OCI-LY1 (cell line): ENCODE data around the gene CAV1.

Experiments
- H2AFZ ChIP-seq: fragments of 200-600 bp; sonication (generic), shearing (Covaris generic); 2 replicates; pipeline ENCODE4 v1.6.0; 2014; ENCODE audit warnings: antibody characterized with exemption, mild to moderate bottlenecking, low read length
- H3F3A ChIP-seq: fragments of 200-600 bp; sonication (generic), shearing (Covaris generic); 2 replicates; pipeline ENCODE4 v1.6.0; 2014; ENCODE audit warnings: mild to moderate bottlenecking, antibody characterized with exemption, low read length, moderate library complexity; ENCODE audit not compliant: insufficient read depth
- H3K27ac ChIP-seq: fragments of 200-600 bp; sonication (generic); 2 replicates; pipeline ENCODE4 v1.5.1; 2014; ENCODE audit warnings: low read length, mixed run types, mild to moderate bottlenecking, low read depth; ENCODE audit not compliant: poor library complexity, severe bottlenecking
- H3K27me3 ChIP-seq: fragments of 200-600 bp; sonication (generic); 2 replicates; pipeline ENCODE4 v1.6.0; 2014; ENCODE audit warnings: antibody characterized with exemption, mild to moderate bottlenecking, low read length, moderate library complexity; ENCODE audit not compliant: insufficient read depth
- H3K36me3 ChIP-seq: fragments of 200-600 bp; sonication (generic); 2 replicates; pipeline ENCODE4 v1.6.1; 2014; ENCODE audit warnings: mild to moderate bottlenecking, antibody characterized with exemption, low read length, moderate library complexity, mixed read lengths; ENCODE audit not compliant: insufficient read depth
- H3K4me1 ChIP-seq: fragments of 200-600 bp; sonication (generic); 2 replicates; pipeline ENCODE4 v1.5.1; 2014; ENCODE audit warnings: mild to moderate bottlenecking, low read length, moderate library complexity; ENCODE audit not compliant: insufficient read depth, severe bottlenecking
- H3K4me2 ChIP-seq: fragments of 200-600 bp; sonication (generic), shearing (Covaris generic); 2 replicates; pipeline ENCODE4 v1.6.1; 2014; ENCODE audit warnings: low read length
- H3K4me3 ChIP-seq: fragments of 200-600 bp; sonication (generic); 2 replicates; pipeline ENCODE4 v1.5.1; 2014; ENCODE audit warnings: low read length, low read depth, mild to moderate bottlenecking, mixed read lengths; ENCODE audit not compliant: poor library complexity, severe bottlenecking
- H3K79me2 ChIP-seq: fragments of 200-600 bp; shearing (Covaris generic); 2 replicates; pipeline ENCODE4 v1.6.1; 2016; ENCODE audit warnings: mixed run types, low read length, mixed read lengths; ENCODE audit not compliant: insufficient read depth
- H3K9ac ChIP-seq: fragments of 200-600 bp; sonication (generic), shearing (Covaris generic); 2 replicates; pipeline ENCODE4 v1.6.1; 2014; ENCODE audit warnings: mild to moderate bottlenecking, low read length, mixed read lengths
- H3K9me2 ChIP-seq: fragments of 200-600 bp; sonication (generic), shearing (Covaris generic); 2 replicates; pipeline ENCODE4 v1.6.1; 2014; ENCODE audit warnings: low read depth, mild to moderate bottlenecking, low read length, mixed read lengths
- H3K9me3 ChIP-seq: fragments of 200-600 bp; shearing (Covaris generic); 2 replicates; pipeline ENCODE4 v1.6.1; 2014; ENCODE audit warnings: low read length, mixed read lengths
- H4K20me1 ChIP-seq: fragments of 200-600 bp; sonication (generic), shearing (Covaris generic); 2 replicates; pipeline ENCODE4 v1.6.0; 2016; ENCODE audit warnings: mild to moderate bottlenecking, low read length; ENCODE audit not compliant: insufficient read depth
- CTCF ChIP-seq: fragments of 200-600 bp; sonication (generic), shearing (Covaris generic); IDR thresholded peaks from 2 replicates; pipeline ENCODE4 v1.5.1; 2017; ENCODE audit warnings: mild to moderate bottlenecking, antibody characterized with exemption, low read length, moderate library complexity, mixed read lengths
- EZH2 ChIP-seq: fragments of 200-600 bp; sonication (generic), shearing (Covaris generic); IDR thresholded peaks from 2 replicates; pipeline ENCODE4 v1.8.0; 2017; ENCODE audit warnings: borderline replicate concordance, mixed run types, mild to moderate bottlenecking, antibody characterized with exemption, low read length, moderate library complexity, mixed read lengths

The CAV1 gene

GRCh38 chr7:116521046-116521664 is 3.7 kb upstream of the CAV1 start:
- Histone ChIP-seq H2AFZ (no peak overlapping the region), H3K4me3 (no peak overlapping the region), H3K4me2 (no peak overlapping the region), H3K4me1 (peaks cover 16% of the 10 kb centered on the region), H3K27ac (no peak overlapping the region), H4K20me1 (no peaks in the 10 kb centered on the region), H3K9me2 (no peaks in the 10 kb centered on the region), H3K36me3 (no peaks in the 10 kb centered on the region), H3K27me3 (peaks cover 18% of the 10 kb centered on the region; the same call in 1 of the 2 replicates), H3K9me3 (no peaks in the 10 kb centered on the region), H3F3A (no peaks in the 10 kb centered on the region), H3K79me2 (no peaks in the 10 kb centered on the region), H3K9ac (no peak overlapping the region)
- TF ChIP-seq EZH2 (no peak), CTCF (no peak)

- no peak for TF ChIP-seq EZH2
- no peak for TF ChIP-seq CTCF
- no peaks in the 10 kb centered on the region for H3K9me2 ChIP-seq
- H3K27me3 ChIP-seq: peaks cover 18% of the 10 kb centered on the region; the same call in 1 of the 2 replicates
- H3F3A ChIP-seq: no peaks in the 10 kb centered on the region
- H3K4me2 ChIP-seq: no peak overlapping the region
- H2AFZ ChIP-seq: no peak overlapping the region
- H4K20me1 ChIP-seq: no peaks in the 10 kb centered on the region
- H3K4me3 ChIP-seq: no peak overlapping the region
- no peaks in the 10 kb centered on the region for H3K79me2 ChIP-seq
- no peak overlapping the region for H3K27ac ChIP-seq
- H3K36me3 ChIP-seq: no peaks in the 10 kb centered on the region
- H3K9ac ChIP-seq: no peak overlapping the region
- peaks cover 22% of the 10 kb centered on the region for H3K4me1 ChIP-seq
- H3K9me3 ChIP-seq: no peaks in the 10 kb centered on the region
Observed at GRCh38 chr7:116522247-116522646, 2.6 kb upstream of the CAV1 start.

- H3K27ac ChIP-seq: no peak overlapping the region
Observed at GRCh38 chr7:116524221-116524608, 621 bp upstream of the CAV1 start.

More at GRCh38 chr7:116524221-116524608, 621 bp upstream of the CAV1 start:
- H3K4me2 ChIP-seq: no peak overlapping the region
- no peaks in the 10 kb centered on the region for H3K79me2 ChIP-seq
- no peaks in the 10 kb centered on the region for H3K36me3 ChIP-seq
- H3K9ac ChIP-seq: no peak overlapping the region
- no peak overlapping the region for H2AFZ ChIP-seq
- no peaks in the 10 kb centered on the region for H4K20me1 ChIP-seq
- TF ChIP-seq CTCF (no peak), EZH2 (no peak)
- H3K9me2 ChIP-seq: no peaks in the 10 kb centered on the region
- H3K27me3 ChIP-seq: peaks cover 18% of the 10 kb centered on the region; the same call in 1 of the 2 replicates
- H3K4me3 ChIP-seq: no peak overlapping the region
- H3K9me3 ChIP-seq: no peaks in the 10 kb centered on the region
- peaks cover 22% of the 10 kb centered on the region for H3K4me1 ChIP-seq
- H3F3A ChIP-seq: no peaks in the 10 kb centered on the region
